ENCODE measurements around the gene PASK. TPM values are rescaled to one million over a fixed set of nuclear protein-coding genes. Genes with fewer than 3 reads are reported as not detected.

The PASK gene
- total and polyA plus RNA-seq, 2 of the 4 experiments (the other 2 are of a cell fraction), result 4.1 TPM

DNA sequence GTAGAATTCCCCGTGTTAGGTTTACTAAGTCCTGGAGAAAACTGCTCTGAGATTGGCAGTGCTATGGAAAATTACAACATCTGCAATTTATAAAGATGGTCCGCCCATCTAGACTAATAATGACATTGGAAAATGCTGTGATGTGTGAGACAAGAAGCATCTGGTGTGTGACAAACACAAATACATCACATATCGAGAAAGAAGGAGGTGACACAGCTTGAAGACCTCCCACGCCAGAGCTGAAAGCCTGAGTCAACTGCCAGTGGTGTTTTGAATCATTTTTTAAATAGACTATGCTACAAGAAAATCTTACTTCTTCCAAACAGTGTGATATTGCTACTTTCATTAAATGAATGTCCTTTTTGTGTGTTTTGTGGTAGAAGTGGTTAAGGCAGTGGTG is 30.6 kb upstream of the PASK start:
- Histone ChIP-seq H3K4ac (ENCODE audit: low read depth, low read length) (no peak overlapping the region), H3K4me2 (ENCODE audit: low read depth, low read length) (no peak overlapping the region), H2AK5ac (ENCODE audit: low read depth, low read length) (no peak overlapping the region), H2BK120ac (ENCODE audit: low read depth, low read length) (no peak overlapping the region), H3K18ac (ENCODE audit: low read depth, low read length) (no peak overlapping the region), H3K79me1 (ENCODE audit: low read depth in 1 of 2, low read length in 2 of 2) (no peaks in the 10 kb centered on the region), H4K5ac (ENCODE audit: low read depth, low read length) (no peak overlapping the region), H3K36me3 (ENCODE audit: control insufficient read depth, insufficient read depth, low read length) (peaks cover 15% of the 10 kb centered on the region), H4K8ac (ENCODE audit: low read depth in 2 of 2, low read length in 2 of 2) (no peak overlapping the region), H4K20me1 (ENCODE audit: insufficient read depth, low read length) (no peaks in the 10 kb centered on the region), H3K27me3 (ENCODE audit: control insufficient read depth, insufficient read depth, low read length) (no peaks in the 10 kb centered on the region), H2BK5ac (ENCODE audit: low read depth, low read length, poor library complexity, severe bottlenecking) (no peak overlapping the region), H3K27ac (ENCODE audit: insufficient read depth, low read length) (no peak overlapping the region), H3K56ac (ENCODE audit: extremely low read depth, insufficient read depth, low read length) (no peak overlapping the region), H2AFZ (replicated peaks; ENCODE audit: low read length, poor library complexity) (no peak overlapping the region), H3K9me3 (ENCODE audit: control insufficient read depth, insufficient read depth, low read length) (no peaks in the 10 kb centered on the region), H3K23ac (ENCODE audit: low read depth, low read length) (no peak overlapping the region), H3K14ac (replicated peaks; ENCODE audit: low read depth, low read length) (no peak overlapping the region), H3K4me1 (ENCODE audit: control insufficient read depth, insufficient read depth, low read length) (no peaks in the 10 kb centered on the region), H3K4me3 (ENCODE audit: insufficient read depth, low read depth, low read length) (no peak overlapping the region), H2BK15ac (ENCODE audit: low read depth, low read length) (no peak overlapping the region), H2AK9ac (replicated peaks; ENCODE audit: low read depth, low read length, poor library complexity) (no peak overlapping the region), H3K9ac (ENCODE audit: low read depth, low read length) (no peak overlapping the region), H3K9me1 (ENCODE audit: insufficient read depth, low read length) (peaks cover 3% of the 10 kb centered on the region; the same call in 1 of the 2 replicates), H2BK20ac (ENCODE audit: low read depth, low read length) (no peak overlapping the region), H4K91ac (ENCODE audit: insufficient read depth, low read depth, low read length) (no peak overlapping the region)
- DNase-seq, result peak; percentile 36
- intact Hi-C loops (cut with micrococcal nuclease) (no loop called here), in situ Hi-C loops (cut with MboI; ENCODE audit: low sequenced_read_pairs) (no loop called here), dilution Hi-C loops (cut with HindIII; ENCODE audit: low sequenced_read_pairs, unreplicated experiment) (no loop called here)
- ATAC-seq (ENCODE audit: low read depth), result peak; percentile 27; the same call in 1 of the 2 replicates
- ChIA-PET POLR2A (ENCODE audit: unreplicated experiment) (no interaction called here), CTCF (no interaction called here)
- WGBS, 2 experiments (ENCODE audit: extremely low coverage in 2 of 2, insufficient read length in 1 of 2), result no CpG with 5 or more reads among the region's 4 CpGs
- TF ChIP-seq, protein P1, sequence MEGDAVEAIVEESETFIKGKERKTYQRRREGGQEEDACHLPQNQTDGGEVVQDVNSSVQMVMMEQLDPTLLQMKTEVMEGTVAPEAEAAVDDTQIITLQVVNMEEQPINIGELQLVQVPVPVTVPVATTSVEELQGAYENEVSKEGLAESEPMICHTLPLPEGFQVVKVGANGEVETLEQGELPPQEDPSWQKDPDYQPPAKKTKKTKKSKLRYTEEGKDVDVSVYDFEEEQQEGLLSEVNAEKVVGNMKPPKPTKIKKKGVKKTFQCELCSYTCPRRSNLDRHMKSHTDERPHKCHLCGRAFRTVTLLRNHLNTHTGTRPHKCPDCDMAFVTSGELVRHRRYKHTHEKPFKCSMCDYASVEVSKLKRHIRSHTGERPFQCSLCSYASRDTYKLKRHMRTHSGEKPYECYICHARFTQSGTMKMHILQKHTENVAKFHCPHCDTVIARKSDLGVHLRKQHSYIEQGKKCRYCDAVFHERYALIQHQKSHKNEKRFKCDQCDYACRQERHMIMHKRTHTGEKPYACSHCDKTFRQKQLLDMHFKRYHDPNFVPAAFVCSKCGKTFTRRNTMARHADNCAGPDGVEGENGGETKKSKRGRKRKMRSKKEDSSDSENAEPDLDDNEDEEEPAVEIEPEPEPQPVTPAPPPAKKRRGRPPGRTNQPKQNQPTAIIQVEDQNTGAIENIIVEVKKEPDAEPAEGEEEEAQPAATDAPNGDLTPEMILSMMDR (conservative IDR thresholded peaks at IDR 0.05; ENCODE audit: low read depth, low read length), result no peak
- TF ChIP-seq FOS (IDR thresholded peaks at IDR 0.05; ENCODE audit: low read depth, low read length) (no peak), RFX5 (IDR thresholded peaks at IDR 0.05; ENCODE audit: low read depth, low read length) (no peak), BHLHE40 (IDR thresholded peaks at IDR 0.05; ENCODE audit: low read depth, low read length) (no peak), RAD21 (IDR thresholded peaks at IDR 0.05; ENCODE audit: low read length) (no peak), MAFK (IDR thresholded peaks at IDR 0.05; ENCODE audit: low read depth, low read length) (no peak), CHD1 (IDR thresholded peaks at IDR 0.05; ENCODE audit: low read depth, low read length) (no peak), CEBPB (IDR thresholded peaks at IDR 0.05; ENCODE audit: low read depth, low read length) (no peak), POLR2A (IDR thresholded peaks at IDR 0.05; ENCODE audit: low read depth, low read length) (no peak), SMC3 (IDR thresholded peaks at IDR 0.05; ENCODE audit: low read depth, low read length) (no peak), RCOR1 (IDR thresholded peaks at IDR 0.05; ENCODE audit: insufficient replicate concordance, low read length) (no peak)
- TF ChIP-seq, protein P2, sequence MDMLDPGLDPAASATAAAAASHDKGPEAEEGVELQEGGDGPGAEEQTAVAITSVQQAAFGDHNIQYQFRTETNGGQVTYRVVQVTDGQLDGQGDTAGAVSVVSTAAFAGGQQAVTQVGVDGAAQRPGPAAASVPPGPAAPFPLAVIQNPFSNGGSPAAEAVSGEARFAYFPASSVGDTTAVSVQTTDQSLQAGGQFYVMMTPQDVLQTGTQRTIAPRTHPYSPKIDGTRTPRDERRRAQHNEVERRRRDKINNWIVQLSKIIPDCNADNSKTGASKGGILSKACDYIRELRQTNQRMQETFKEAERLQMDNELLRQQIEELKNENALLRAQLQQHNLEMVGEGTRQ (IDR thresholded peaks at IDR 0.05; ENCODE audit: low read depth, low read length), result no peak
- TF ChIP-seq, protein P3, sequence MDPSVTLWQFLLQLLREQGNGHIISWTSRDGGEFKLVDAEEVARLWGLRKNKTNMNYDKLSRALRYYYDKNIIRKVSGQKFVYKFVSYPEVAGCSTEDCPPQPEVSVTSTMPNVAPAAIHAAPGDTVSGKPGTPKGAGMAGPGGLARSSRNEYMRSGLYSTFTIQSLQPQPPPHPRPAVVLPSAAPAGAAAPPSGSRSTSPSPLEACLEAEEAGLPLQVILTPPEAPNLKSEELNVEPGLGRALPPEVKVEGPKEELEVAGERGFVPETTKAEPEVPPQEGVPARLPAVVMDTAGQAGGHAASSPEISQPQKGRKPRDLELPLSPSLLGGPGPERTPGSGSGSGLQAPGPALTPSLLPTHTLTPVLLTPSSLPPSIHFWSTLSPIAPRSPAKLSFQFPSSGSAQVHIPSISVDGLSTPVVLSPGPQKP (IDR thresholded peaks at IDR 0.05; ENCODE audit: borderline replicate concordance, low read depth, low read length), result no peak
- BruUV-seq (replicated peaks), result no TSS peak

All from IMR-90 (cell line).